OCI-LY7 (cell line): Measurements from ENCODE around the gene PRKN. TPM values are rescaled to one million over a fixed set of nuclear protein-coding genes. Genes with fewer than 3 reads are reported as not detected.

Experiments used
- BruUV-seq: library from RNA; stranded (reverse); fragments of 400-500 nt; replicated peaks from 2 replicates; lab custom pipeline; 2021; lab: Mats Ljungman, UMichigan
- CTCF ChIA-PET: fragments of 300-600 bp; sonication (Branson Sonifier 250); formaldehyde crosslinking; loops from one replicate; lab custom pipeline; 2022; ENCODE audit warnings: antibody characterized with exemption; ENCODE audit not compliant: unreplicated experiment; lab: Charles Lee
- POLR2A ChIA-PET: fragments of 300-600 bp; sonication (Branson Sonifier 250); formaldehyde crosslinking; loops from one replicate; lab custom pipeline; 2022; ENCODE audit warnings: antibody characterized with exemption; lab: Charles Lee
- DNase-seq: peaks from one replicate; pipeline ENCODE4 v3.0.0-alpha.2; 2015; ENCODE audit warnings: low spot score
- H2AFZ ChIP-seq: fragments of 200-600 bp; sonication (generic), shearing (Covaris generic); 2 replicates; pipeline ENCODE4 v1.6.1; 2014; ENCODE audit warnings: mild to moderate bottlenecking, antibody characterized with exemption, low read length, moderate library complexity
- H3K27ac ChIP-seq: fragments of 200-600 bp; sonication (generic); 2 replicates; pipeline ENCODE4 v1.5.1; 2014; ENCODE audit warnings: mixed run types, low read depth, mild to moderate bottlenecking, moderate library complexity, low read length, inconsistent platforms; ENCODE audit not compliant: poor library complexity, severe bottlenecking
- H3K36me3 ChIP-seq: fragments of 200-600 bp; sonication (generic); 2 replicates; pipeline ENCODE4 v1.6.1; 2014; ENCODE audit warnings: mild to moderate bottlenecking, antibody characterized with exemption, low read length, moderate library complexity, mixed read lengths; ENCODE audit not compliant: insufficient read depth
- H3K4me1 ChIP-seq: fragments of 200-600 bp; sonication (generic); 2 replicates; pipeline ENCODE4 v1.5.1; 2014; ENCODE audit warnings: mild to moderate bottlenecking, low read length; ENCODE audit not compliant: insufficient read depth, poor library complexity, severe bottlenecking
- H3K4me2 ChIP-seq: fragments of 200-600 bp; sonication (generic); 2 replicates; pipeline ENCODE4 v1.6.1; 2014; ENCODE audit warnings: mild to moderate bottlenecking, low read length
- H3K4me3 ChIP-seq: fragments of 200-600 bp; sonication (generic); 2 replicates; pipeline ENCODE4 v1.5.1; 2014; ENCODE audit warnings: mild to moderate bottlenecking, low read depth, low read length; ENCODE audit not compliant: poor library complexity, severe bottlenecking
- H3K79me2 ChIP-seq: fragments of 200-600 bp; sonication (generic); 2 replicates; pipeline ENCODE4 v1.6.1; 2016; ENCODE audit warnings: low read depth, mild to moderate bottlenecking, low read length, moderate library complexity, mixed read lengths; ENCODE audit not compliant: insufficient read depth
- H3K9me2 ChIP-seq: fragments of 200-600 bp; sonication (generic); 2 replicates; pipeline ENCODE4 v1.6.1; 2016; ENCODE audit warnings: mild to moderate bottlenecking, low read length, mixed read lengths; ENCODE audit not compliant: insufficient read depth
- H3K9me3 ChIP-seq: fragments of 200-600 bp; sonication (generic); 2 replicates; pipeline ENCODE4 v1.6.1; 2014; ENCODE audit warnings: mild to moderate bottlenecking, mixed run types, low read length, mixed read lengths
- H4K20me1 ChIP-seq: fragments of 200-600 bp; sonication (generic); 2 replicates; pipeline ENCODE4 v1.6.1; 2014; ENCODE audit warnings: mild to moderate bottlenecking, antibody characterized with exemption, low read length, moderate library complexity, mixed read lengths; ENCODE audit not compliant: insufficient read depth
- CTCF ChIP-seq: fragments of 200-600 bp; sonication (generic); conservative IDR thresholded peaks from 2 replicates; pipeline ENCODE4 v1.5.1; 2014; ENCODE audit warnings: mild to moderate bottlenecking, antibody characterized with exemption, low read length, moderate library complexity, mixed read lengths
- EZH2phosphoT487 ChIP-seq: fragments of 200-600 bp; sonication (generic); IDR thresholded peaks from 2 replicates; pipeline ENCODE4 v1.6.1; 2018; ENCODE audit warnings: low read depth, borderline replicate concordance, mild to moderate bottlenecking, mixed run types, antibody characterized with exemption, low read length, moderate library complexity, mixed read lengths
- intact Hi-C: fragments of 100-400 bp; cut with micrococcal nuclease; formaldehyde crosslinking; loops from one replicate; pipeline ENCODE4 v1.10.0; 2022; ENCODE audit not compliant: unreplicated experiment
- total RNA-seq, 2 experiments: library from RNA; depleted of rRNA in 1 of 2; stranded (reverse); fragments of >200 nt in 1 of 2; shearing (Covaris generic) in 1 of 2; gene quantifications; 2 replicates each; pipeline ENCODE4 v1.2.3, GENCODE V29; 2014 to 2022

PRKN gene
- total RNA-seq, 2 experiments from 2014 or later = 1.3 to 2.0 TPM

GRCh38 chr6:161373905-161374451, 1353.6 kb downstream of the PRKN start:
- ChIA-PET POLR2A (interaction anchor here (0.8 kb wide), 1 partner anchor 448 kb away, joined by 3 read pairs; no protein-coding TSS in a partner anchor), CTCF (interaction anchor here (1.1 kb wide), 1 partner anchor 18 kb away, joined by 5 read pairs; no protein-coding TSS in a partner anchor)
- H2AFZ ChIP-seq = no peak overlapping the region
- H3K4me1 ChIP-seq = no peaks in the 10 kb centered on the region
- intact Hi-C loops = loop anchor here (1.0 to 5.0 kb wide), 4 partner anchors 382 to 852 kb away; partner anchors contain the start of gene MAP3K4
- DNase-seq = peak; percentile 54
- H3K4me2 ChIP-seq = no peak overlapping the region
- H3K36me3 ChIP-seq = no peaks in the 10 kb centered on the region
- peak; percentile 97 for TF ChIP-seq CTCF
- TF ChIP-seq EZH2phosphoT487 = no peak
- H4K20me1 ChIP-seq = no peaks in the 10 kb centered on the region
- no peaks in the 10 kb centered on the region for H3K79me2 ChIP-seq
- H3K27ac ChIP-seq = no peak overlapping the region
- no peak overlapping the region for H3K4me3 ChIP-seq
- no peaks in the 10 kb centered on the region for H3K9me3 ChIP-seq
- no peaks in the 10 kb centered on the region for H3K9me2 ChIP-seq
- no TSS peak for BruUV-seq

GRCh38 chr6:161372422-161372793, 1355.2 kb downstream of the PRKN start:
- no peaks in the 10 kb centered on the region for H3K36me3 ChIP-seq
- H3K79me2 ChIP-seq = no peaks in the 10 kb centered on the region
- DNase-seq = no peak
- H3K4me2 ChIP-seq = no peak overlapping the region
- intact Hi-C loops = loop anchor here (5.0 kb wide), 2 partner anchors 380 to 850 kb away; partner anchors contain the start of gene MAP3K4
- no peaks in the 10 kb centered on the region for H3K9me2 ChIP-seq
- TF ChIP-seq EZH2phosphoT487 (no peak), CTCF (no peak)
- no peaks in the 10 kb centered on the region for H3K9me3 ChIP-seq
- no peaks in the 10 kb centered on the region for H3K4me1 ChIP-seq
- CTCF ChIA-PET = no interaction called here
- H3K27ac ChIP-seq = no peak overlapping the region
- POLR2A ChIA-PET = interaction anchor here (0.6 kb wide), 1 partner anchor 89 kb away, joined by 3 read pairs; no protein-coding TSS in a partner anchor
- H3K4me3 ChIP-seq = no peak overlapping the region
- no peak overlapping the region for H2AFZ ChIP-seq
- no TSS peak for BruUV-seq
- no peaks in the 10 kb centered on the region for H4K20me1 ChIP-seq

- Histone ChIP-seq H3K79me2 (no peaks in the 10 kb centered on the region), H2AFZ (no peak overlapping the region), H3K9me2 (no peaks in the 10 kb centered on the region), H3K4me2 (no peak overlapping the region), H3K4me1 (no peaks in the 10 kb centered on the region), H4K20me1 (no peaks in the 10 kb centered on the region), H3K9me3 (no peaks in the 10 kb centered on the region), H3K27ac (no peak overlapping the region), H3K4me3 (no peak overlapping the region), H3K36me3 (no peaks in the 10 kb centered on the region)
- intact Hi-C loops = loop anchor here (1.0 to 5.0 kb wide), 4 partner anchors 218 to 849 kb away; partner anchors contain the start of gene MAP3K4
- peak; percentile 76 for DNase-seq
- TF ChIP-seq EZH2phosphoT487 (no peak), CTCF (peak; percentile 90)
- CTCF ChIA-PET = interaction anchor here (0.6 to 0.7 kb wide), 3 partner anchors 250 to 631 kb away, joined by 3 read pairs; no protein-coding TSS in a partner anchor
- no TSS peak for BruUV-seq
- POLR2A ChIA-PET = interaction anchor here (0.6 to 0.9 kb wide), 5 partner anchors 43 to 620 kb away, joined by 3 to 5 read pairs (median 3); no protein-coding TSS in a partner anchor
Measured at GRCh38 chr6:161370880-161371279, 1356.7 kb downstream of the PRKN start.
